ENCODE measurements around the gene KIF3A.

KIF3A gene

GRCh38 chr5:132673488-132673887, 63.9 kb downstream of the KIF3A start:
- in situ Hi-C loops (cut with HindIII; ENCODE audit: low sequenced_read_pairs) = no loop called here
- no peak for DNase-seq (ENCODE audit: low read depth)
- H3K4me3 ChIP-seq (ENCODE audit: low read depth, low read length) = no peak overlapping the region
- TF ChIP-seq, protein P1, sequence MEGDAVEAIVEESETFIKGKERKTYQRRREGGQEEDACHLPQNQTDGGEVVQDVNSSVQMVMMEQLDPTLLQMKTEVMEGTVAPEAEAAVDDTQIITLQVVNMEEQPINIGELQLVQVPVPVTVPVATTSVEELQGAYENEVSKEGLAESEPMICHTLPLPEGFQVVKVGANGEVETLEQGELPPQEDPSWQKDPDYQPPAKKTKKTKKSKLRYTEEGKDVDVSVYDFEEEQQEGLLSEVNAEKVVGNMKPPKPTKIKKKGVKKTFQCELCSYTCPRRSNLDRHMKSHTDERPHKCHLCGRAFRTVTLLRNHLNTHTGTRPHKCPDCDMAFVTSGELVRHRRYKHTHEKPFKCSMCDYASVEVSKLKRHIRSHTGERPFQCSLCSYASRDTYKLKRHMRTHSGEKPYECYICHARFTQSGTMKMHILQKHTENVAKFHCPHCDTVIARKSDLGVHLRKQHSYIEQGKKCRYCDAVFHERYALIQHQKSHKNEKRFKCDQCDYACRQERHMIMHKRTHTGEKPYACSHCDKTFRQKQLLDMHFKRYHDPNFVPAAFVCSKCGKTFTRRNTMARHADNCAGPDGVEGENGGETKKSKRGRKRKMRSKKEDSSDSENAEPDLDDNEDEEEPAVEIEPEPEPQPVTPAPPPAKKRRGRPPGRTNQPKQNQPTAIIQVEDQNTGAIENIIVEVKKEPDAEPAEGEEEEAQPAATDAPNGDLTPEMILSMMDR (IDR thresholded peaks at IDR 0.05; ENCODE audit: low read depth, low read length, missing control alignments) = no peak

DNA sequence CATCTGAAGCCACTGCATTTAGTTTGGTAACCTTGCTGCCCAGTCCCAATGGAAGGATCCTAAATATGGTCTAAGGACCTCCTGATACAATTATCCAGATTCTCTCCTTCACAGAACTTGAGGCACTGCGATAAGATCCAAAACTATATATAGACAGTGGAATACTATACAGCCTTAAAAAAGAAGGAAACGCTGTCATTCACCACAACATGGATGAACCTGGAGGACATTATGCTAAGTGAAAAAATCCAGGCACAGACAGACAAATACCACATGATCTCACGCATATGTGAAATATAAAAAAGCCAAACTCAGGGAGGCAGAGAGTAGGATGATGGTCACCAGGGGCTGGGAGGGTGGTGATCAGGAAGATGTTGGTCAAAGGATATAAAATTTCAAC, 66.3 kb downstream of the KIF3A start:
- in situ Hi-C loops (cut with HindIII; ENCODE audit: low sequenced_read_pairs) = no loop called here
- no peak for DNase-seq (ENCODE audit: low read depth)
- H3K4me3 ChIP-seq (ENCODE audit: low read depth, low read length) = no peak overlapping the region
- TF ChIP-seq, protein P1 (IDR thresholded peaks at IDR 0.05; ENCODE audit: low read depth, low read length, missing control alignments) = no peak

DNA sequence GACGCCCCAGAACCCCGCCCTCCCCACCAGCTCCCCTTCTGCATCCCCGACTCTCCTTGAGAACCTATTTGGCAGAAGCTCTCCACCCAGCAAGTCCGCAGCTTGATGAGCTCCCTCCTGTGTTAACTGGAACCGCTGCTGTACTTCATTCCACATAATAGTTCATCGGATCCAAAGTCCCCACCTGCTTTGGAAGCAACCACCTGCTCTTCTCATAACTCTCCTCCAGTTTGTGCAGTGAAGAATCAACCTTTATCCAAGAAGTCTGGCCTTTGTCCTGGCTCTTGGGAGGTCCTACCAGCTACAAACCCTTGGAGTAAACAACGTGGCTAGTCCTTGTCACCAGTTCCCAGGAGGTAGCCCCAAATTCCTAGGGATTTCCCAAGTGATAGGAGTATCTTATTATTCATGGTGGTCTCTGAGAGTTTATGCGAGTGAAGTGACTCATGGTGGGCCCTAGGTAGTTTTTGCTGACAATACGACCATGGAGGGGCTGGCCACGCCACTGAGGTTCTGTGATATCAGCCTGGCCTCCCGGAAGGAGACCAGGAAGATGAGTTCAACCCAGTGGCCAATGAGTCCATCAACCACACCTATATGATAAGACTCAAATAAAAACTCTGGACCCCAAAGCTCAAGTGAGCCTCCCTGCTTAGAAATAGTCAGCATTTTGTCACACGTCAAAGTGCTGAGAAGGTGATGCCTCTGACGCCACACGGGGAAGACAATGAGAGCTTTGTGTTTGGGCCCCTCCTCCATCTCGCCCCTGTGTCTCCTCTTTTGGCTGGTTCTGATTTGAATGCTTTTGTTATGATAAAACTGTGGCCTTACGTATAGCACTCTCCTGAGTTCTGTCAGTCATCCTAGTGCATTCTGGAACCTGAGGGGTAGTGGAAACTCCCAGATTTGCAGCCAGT, 67.1 kb downstream of the KIF3A start:
- H3K4me3 ChIP-seq (ENCODE audit: low read depth, low read length) = no peak overlapping the region
- no peak for DNase-seq (ENCODE audit: low read depth)
- TF ChIP-seq, protein P1 (IDR thresholded peaks at IDR 0.05; ENCODE audit: low read depth, low read length, missing control alignments) = no peak
- in situ Hi-C loops (cut with HindIII; ENCODE audit: low sequenced_read_pairs) = no loop called here

DNA sequence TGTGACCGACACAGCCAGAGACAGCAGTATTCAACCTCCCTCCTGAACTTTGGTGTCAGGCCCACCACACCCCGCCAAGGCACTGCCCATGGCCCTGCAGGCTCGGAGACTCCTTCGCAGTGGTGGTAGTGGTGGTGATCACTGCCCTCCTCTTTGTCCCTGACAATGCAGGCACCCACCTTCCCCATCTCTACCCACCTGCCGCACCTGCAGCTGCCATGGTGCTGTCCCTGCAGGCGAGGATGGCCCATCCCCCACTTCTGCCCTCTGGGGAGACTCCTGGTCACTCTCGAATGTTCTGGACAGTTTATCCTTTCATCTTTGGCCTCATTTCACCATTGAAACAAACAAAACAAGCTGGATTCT, 67.9 kb downstream of the KIF3A start:
- no peak for DNase-seq (ENCODE audit: low read depth)
- in situ Hi-C loops (cut with HindIII; ENCODE audit: low sequenced_read_pairs) = no loop called here
- TF ChIP-seq, protein P1 (IDR thresholded peaks at IDR 0.05; ENCODE audit: low read depth, low read length, missing control alignments) = no peak
- no peak overlapping the region for H3K4me3 ChIP-seq (ENCODE audit: low read depth, low read length)

DNA sequence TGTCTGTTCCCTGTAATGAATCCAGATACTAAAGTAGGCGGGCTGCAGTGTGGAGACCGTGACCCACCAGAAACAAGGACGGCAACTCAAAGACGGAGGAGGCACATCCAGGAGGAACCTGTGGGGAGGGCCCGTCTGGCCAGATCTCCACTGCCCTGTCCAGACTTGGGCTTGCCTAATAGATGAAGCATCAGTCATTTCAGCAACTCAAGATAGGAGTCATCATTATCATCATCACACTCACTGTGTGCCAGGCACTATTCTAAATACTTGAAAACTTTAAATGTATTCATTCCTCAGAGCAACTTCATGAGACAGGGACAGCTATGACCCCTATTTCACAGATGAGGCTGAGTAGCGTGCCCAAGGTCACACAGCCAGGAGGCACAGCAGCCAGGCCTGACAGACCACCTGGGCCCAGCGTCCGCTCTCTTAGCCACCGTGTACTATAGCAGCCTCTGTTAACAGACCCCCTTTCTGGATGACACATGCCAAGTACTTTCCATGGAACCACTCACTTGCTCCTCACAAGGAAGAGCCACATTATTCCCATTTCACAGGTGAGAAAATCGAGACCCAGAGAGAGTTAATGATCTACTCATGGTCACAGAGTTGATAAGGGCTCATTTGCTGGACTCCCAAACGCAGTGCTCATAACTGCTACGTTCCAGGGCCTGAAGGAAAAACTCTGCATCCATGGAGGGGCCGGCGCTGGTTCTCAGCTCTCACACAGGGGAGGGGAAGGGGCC, 68.5 kb downstream of the KIF3A start:
- DNase-seq (ENCODE audit: low read depth) = no peak
- H3K4me3 ChIP-seq (ENCODE audit: low read depth, low read length) = no peak overlapping the region
- TF ChIP-seq, protein P1 (IDR thresholded peaks at IDR 0.05; ENCODE audit: low read depth, low read length, missing control alignments) = no peak
- in situ Hi-C loops (cut with HindIII; ENCODE audit: low sequenced_read_pairs) = no loop called here

DNA sequence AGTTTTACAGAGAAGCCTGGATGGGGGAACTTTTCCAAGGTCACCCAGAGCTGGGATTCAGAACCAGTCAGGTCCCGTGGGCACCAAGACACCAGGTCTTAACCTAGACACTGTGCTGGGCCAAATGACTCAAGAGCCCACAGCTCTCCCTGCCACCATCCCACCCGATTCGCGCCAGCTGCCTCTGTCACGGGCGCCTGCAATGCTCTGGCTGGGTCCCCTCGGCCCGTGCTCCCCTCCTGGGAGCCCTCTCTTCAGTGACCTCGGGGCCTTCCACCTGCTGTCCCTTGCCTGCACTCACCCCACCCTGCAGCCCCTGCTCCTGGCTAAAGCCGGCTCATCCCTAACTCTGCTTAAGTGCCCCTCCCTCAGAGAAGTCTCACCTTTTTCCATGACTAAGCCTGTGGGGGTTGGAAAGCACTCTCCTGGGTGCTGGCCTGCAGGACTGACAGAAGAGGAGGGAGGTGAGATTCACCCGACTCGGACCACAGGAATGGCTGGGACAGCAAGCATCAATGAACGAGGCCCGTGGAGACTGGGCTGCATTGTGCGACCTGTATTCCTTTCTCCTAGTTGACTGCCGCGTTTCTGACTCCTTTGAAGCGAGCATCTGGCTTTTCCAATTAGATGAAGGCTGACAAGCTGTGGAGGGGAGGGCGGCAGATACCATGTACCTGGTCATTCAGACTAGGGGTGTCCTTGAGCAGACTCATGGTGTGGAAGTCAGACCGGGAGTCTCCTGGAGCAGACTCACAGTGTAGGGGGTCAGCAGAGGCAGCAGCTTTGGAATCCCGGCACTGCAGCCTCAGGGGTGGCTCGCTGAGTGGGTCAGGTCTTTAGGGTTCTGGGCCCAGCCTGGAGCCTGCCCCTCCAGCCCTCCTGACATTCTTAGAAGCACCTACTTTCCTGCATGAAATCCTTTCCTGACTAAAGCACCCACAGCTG, 69.3 kb downstream of the KIF3A start:
- H3K4me3 ChIP-seq (ENCODE audit: low read depth, low read length) = no peak overlapping the region
- no peak for DNase-seq (ENCODE audit: low read depth)
- TF ChIP-seq, protein P1 (IDR thresholded peaks at IDR 0.05; ENCODE audit: low read depth, low read length, missing control alignments) = no peak
- in situ Hi-C loops (cut with HindIII; ENCODE audit: low sequenced_read_pairs) = no loop called here

Measured in astrocyte of the cerebellum (primary cell).